GM12878 (cell line): ENCODE results near the gene COL25A1. TPM values are rescaled to one million over a fixed set of nuclear protein-coding genes. Genes with fewer than 3 reads are reported as not detected.

Source experiments
- ATAC-seq: fragments of 200-7000 bp; cut with Tn5 transposase; 3 replicates; pipeline ENCODE4 v1.9.1; 2020; ENCODE audit warnings: mild to moderate bottlenecking, moderate library complexity
- BruUV-seq: library from RNA; stranded (reverse); fragments of 400-500 nt; replicated peaks from 2 replicates; lab custom pipeline; 2021; lab: Mats Ljungman, UMichigan
- CTCF ChIA-PET: fragments of 300-600 bp; sonication (Branson Sonifier 250); formaldehyde crosslinking; extraction: SDS; loops from one replicate; lab custom pipeline; 2021; ENCODE audit warnings: inconsistent platforms; lab: Yijun Ruan, JAX
- POLR2A ChIA-PET: fragments of 350-600 bp; formaldehyde crosslinking; extraction: SDS; loops from one replicate; lab custom pipeline; 2021; ENCODE audit warnings: inconsistent platforms; lab: Charles Lee
- RAD21 ChIA-PET: fragments of 300-600 bp; sonication (Branson Sonifier 250); formaldehyde crosslinking; loops from one replicate; lab custom pipeline; 2023; ENCODE audit warnings: antibody characterized with exemption; ENCODE audit not compliant: unreplicated experiment; lab: Charles Lee
- SMC1A ChIA-PET: fragments of 300-600 bp; sonication (Branson Sonifier 250); formaldehyde crosslinking; loops from one replicate; lab custom pipeline; 2023; ENCODE audit not compliant: unreplicated experiment, uncharacterized antibody; lab: Charles Lee
- DNase-seq: peaks from one replicate; pipeline ENCODE4 v3.0.0-alpha.2; 2011; ENCODE audit warnings: low read depth, low spot score
- FAIRE-seq: peaks from 3 replicates; lab custom pipeline; 2011; peaks lifted over from hg19 to GRCh38; lab: Jason Lieb, UNC
- H2AFZ ChIP-seq: 2 replicates; pipeline ENCODE4 v1.6.0; 2011; ENCODE audit warnings: low read depth, low read length, control low read depth; ENCODE audit not compliant: control insufficient read depth
- H3K27ac ChIP-seq: 2 replicates; pipeline ENCODE4 v1.5.1; 2011; ENCODE audit warnings: control low read depth; ENCODE audit not compliant: control insufficient read depth, insufficient read depth
- H3K27me3 ChIP-seq, 2 experiments: replicated peaks in 1 of 2; 2 replicates each; pipeline versions ENCODE4 v1.6.0 to v1.6.1; 2011; ENCODE audit warnings: low read length in 1 of 2; ENCODE audit not compliant: control insufficient read depth in 2 of 2, insufficient read depth in 2 of 2
- H3K36me3 ChIP-seq, 2 experiments: 2 replicates each; pipeline ENCODE4 v1.5.1; 2011; ENCODE audit warnings: low read length in 1 of 2; ENCODE audit not compliant: control insufficient read depth in 2 of 2, insufficient read depth in 2 of 2
- H3K4me1 ChIP-seq: 2 replicates; pipeline ENCODE4 v1.6.1; 2011; ENCODE audit warnings: mild to moderate bottlenecking, low read length, moderate library complexity, mixed read lengths; ENCODE audit not compliant: control insufficient read depth, insufficient read depth
- H3K4me2 ChIP-seq: 2 replicates; pipeline ENCODE4 v1.6.0; 2011; ENCODE audit warnings: control low read depth; ENCODE audit not compliant: control insufficient read depth, insufficient read depth
- H3K4me3 ChIP-seq: fragments of 200-600 bp; sonication (generic); 2 replicates; pipeline ENCODE4 v1.5.1; 2016
- H3K79me2 ChIP-seq: 2 replicates; pipeline ENCODE4 v1.6.0; 2011; ENCODE audit warnings: low read length; ENCODE audit not compliant: control insufficient read depth, insufficient read depth
- H3K9ac ChIP-seq: 2 replicates; pipeline ENCODE4 v1.8.0; 2011; ENCODE audit warnings: low read length, control low read depth, mixed read lengths; ENCODE audit not compliant: control insufficient read depth, insufficient read depth
- H3K9me3 ChIP-seq: replicated peaks from 3 replicates; pipeline ENCODE4 v1.5.1; 2011; ENCODE audit warnings: mild to moderate bottlenecking, low read length; ENCODE audit not compliant: control insufficient read depth, insufficient read depth
- H4K20me1 ChIP-seq: 2 replicates; pipeline ENCODE4 v1.6.0; 2011; ENCODE audit not compliant: control insufficient read depth, insufficient read depth
- ASH2L ChIP-seq: fragments of 300-600, 200-600 bp; sonication (generic); IDR thresholded peaks from 2 replicates; pipeline ENCODE4 v1.6.1; 2017; ENCODE audit warnings: low read depth, mild to moderate bottlenecking, borderline replicate concordance
- BACH1 ChIP-seq: fragments of 450-650 bp; IDR thresholded peaks from 2 replicates; pipeline ENCODE4 v1.6.1; 2017; ENCODE audit warnings: mild to moderate bottlenecking, borderline replicate concordance
- E2F8 ChIP-seq: fragments of 450-650 bp; IDR thresholded peaks from 2 replicates; pipeline ENCODE4 v1.6.1; 2018; ENCODE audit warnings: mild to moderate bottlenecking, low read depth, moderate library complexity; ENCODE audit not compliant: partially characterized antibody
- EGR1 ChIP-seq, 2 experiments: IDR thresholded peaks; 1 replicate in 1 of 2; 2 replicates in 1 of 2; pipeline ENCODE4 v1.6.1; 2011 to 2012; ENCODE audit warnings: low read depth in 2 of 2, low read length in 2 of 2, borderline replicate concordance in 1 of 2, mild to moderate bottlenecking in 1 of 2, moderate library complexity in 1 of 2
- FOS ChIP-seq: IDR thresholded peaks from 3 replicates; pipeline ENCODE4 v1.6.1; 2011; ENCODE audit warnings: borderline replicate concordance; ENCODE audit not compliant: insufficient read length; ENCODE audit errors: extremely low read depth
- FOXM1 ChIP-seq: IDR thresholded peaks from 2 replicates; pipeline ENCODE4 v1.6.1; 2012; ENCODE audit warnings: low read depth, mild to moderate bottlenecking, inconsistent platforms, low read length, moderate library complexity
- HDAC2 ChIP-seq: fragments of 200-600 bp; sonication (generic); IDR thresholded peaks from 2 replicates; pipeline ENCODE4 v1.6.1; 2017
- MAX ChIP-seq: IDR thresholded peaks from 2 replicates; pipeline ENCODE4 v1.6.1; 2012; ENCODE audit warnings: low read depth, low read length, improper control_type of control experiment
- MEF2B ChIP-seq: fragments of 450-650 bp; IDR thresholded peaks from 2 replicates; pipeline ENCODE4 v1.6.1; 2018; ENCODE audit warnings: mild to moderate bottlenecking, moderate library complexity; ENCODE audit not compliant: partially characterized antibody, poor library complexity, severe bottlenecking
- MYC ChIP-seq: IDR thresholded peaks from 2 replicates; pipeline ENCODE4 v1.6.1; 2011; ENCODE audit warnings: mild to moderate bottlenecking, low read length, moderate library complexity, inconsistent platforms; ENCODE audit not compliant: insufficient read depth, insufficient replicate concordance, insufficient read length, severe bottlenecking
- NFXL1 ChIP-seq: fragments of 450-650 bp; IDR thresholded peaks from 2 replicates; pipeline ENCODE4 v1.6.1; 2017; ENCODE audit warnings: antibody characterized with exemption, mild to moderate bottlenecking, borderline replicate concordance
- NR2F1 ChIP-seq: fragments of 450-650 bp; conservative IDR thresholded peaks from 2 replicates; pipeline ENCODE4 v1.6.1; 2017; ENCODE audit warnings: mild to moderate bottlenecking
- PAX5 ChIP-seq: IDR thresholded peaks from 2 replicates; pipeline ENCODE4 v1.6.1; 2011; ENCODE audit warnings: low read depth, low read length, borderline replicate concordance
- POLR2AphosphoS5 ChIP-seq: IDR thresholded peaks from 2 replicates; pipeline ENCODE4 v1.6.1; 2011; ENCODE audit warnings: mild to moderate bottlenecking, low read length, inconsistent platforms
- SIX5 ChIP-seq: IDR thresholded peaks from 2 replicates; pipeline ENCODE4 v1.6.1; 2011; ENCODE audit warnings: mild to moderate bottlenecking, low read depth, low read length, moderate library complexity; ENCODE audit not compliant: severe bottlenecking
- SMAD1 ChIP-seq: fragments of 450-650 bp; IDR thresholded peaks from 2 replicates; pipeline ENCODE4 v1.6.1; 2018; ENCODE audit warnings: mild to moderate bottlenecking, low read depth; ENCODE audit not compliant: partially characterized antibody
- STAT1 ChIP-seq: fragments of 450-650 bp; conservative IDR thresholded peaks from 2 replicates; pipeline ENCODE4 v1.6.1; 2014; ENCODE audit warnings: antibody characterized with exemption, mild to moderate bottlenecking
- SUPT20H ChIP-seq: IDR thresholded peaks from 2 replicates; pipeline ENCODE4 v1.6.1; 2011; ENCODE audit warnings: low read depth, mild to moderate bottlenecking, low read length, moderate library complexity, borderline replicate concordance; ENCODE audit not compliant: control insufficient read depth
- ZBTB4 ChIP-seq: fragments of 450-650 bp; formaldehyde crosslinking; IDR thresholded peaks from 2 replicates; pipeline ENCODE4 v1.4.0; 2022; ENCODE audit warnings: mild to moderate bottlenecking, moderate library complexity
- WGBS: methylation state at CpG from one replicate; pipeline ENCODE4 v1.1.6; 2016; ENCODE audit warnings: low lambda C conversion rate; ENCODE audit not compliant: insufficient replicate concordance, insufficient coverage; ENCODE audit errors: missing lambda C conversion rate; 5-methylcytosine and 5-hydroxymethylcytosine counted together
- in situ Hi-C: fragments of 300-500 bp; cut with MboI; formaldehyde crosslinking; loops from 9 replicates; pipeline ENCODE4 v1.14.3; 2018; ENCODE audit warnings: mixed read lengths
- intact Hi-C: fragments of 100-400 bp; cut with micrococcal nuclease; formaldehyde crosslinking; loops from one replicate; pipeline ENCODE4 v1.14.2; 2022; ENCODE audit not compliant: unreplicated experiment
- polyA plus RNA-seq, 11 experiments: library from polyadenylated mRNA; depleted of rRNA in 4 of 11; unstranded in 6 of 11; stranded (reverse) in 5 of 11; fragments of >200 nt; fragmentation: Nextera tagmentation in 4 of 11; fragmentation: Illumina TruSeq in 1 of 11; extraction: Ambion mirVana in 4 of 11; extraction: Trizol in 1 of 11; gene quantifications; 1 replicate in 1 of 11; 2 replicates in 10 of 11; pipeline versions ENCODE4 v1.2.1 to v1.2.3, GENCODE V29; 2011 to 2016; ENCODE audit warnings: inconsistent platforms in 2 of 11, missing spikeins in 2 of 11, low read depth in 1 of 11
- total RNA-seq, 4 experiments: library from RNA; depleted of rRNA in 3 of 4; stranded (reverse); fragments of >200 nt in 3 of 4; fragmentation: Illumina TruSeq in 1 of 4; extraction: Trizol in 1 of 4; gene quantifications; 2 replicates each; pipeline versions ENCODE4 v1.2.1 to v1.2.3, GENCODE V29; 2013 to 2021

The COL25A1 gene
- total and polyA plus RNA-seq, 10 of the 15 experiments (the other 5 are each of a cell fraction or from before 2014, with no cell fraction given): 0.01 to 0.26 (median 0.12) TPM; not detected in 6

- FAIRE-seq (no peak), DNase-seq (no peak), ATAC-seq (no peak)
- ChIA-PET SMC1A (no interaction called here), POLR2A (no interaction called here), CTCF (no interaction called here), RAD21 (no interaction called here)
- no peak overlapping the region for H2AFZ ChIP-seq
- in situ Hi-C loops (no loop called here), intact Hi-C loops (no loop called here)
- TF ChIP-seq SMAD1 (no peak), EGR1 (IDR thresholded peaks at IDR 0.05; ENCODE audit: borderline replicate concordance in 1 of 2, low read depth in 2 of 2, low read length in 2 of 2) (no peak), SIX5 (no peak), MEF2B (no peak), FOS (no peak), STAT1 (no peak), ZBTB4 (CRISPR knock-in tag) (no peak), SUPT20H (no peak), FOXM1 (no peak), BACH1 (no peak), ASH2L (no peak), MAX (no peak), E2F8 (no peak), MYC (no peak), HDAC2 (no peak), PAX5 (no peak), NR2F1 (no peak), NFXL1 (no peak), POLR2AphosphoS5 (no peak)
- H3K27me3 ChIP-seq: no peaks in the 10 kb centered on the region
- no TSS peak for BruUV-seq
- H3K4me3 ChIP-seq: no peak overlapping the region
- 12% methylated on average over 3 of the region's 3 CpGs for WGBS
- H3K9ac ChIP-seq: no peak overlapping the region
- H4K20me1 ChIP-seq: no peaks in the 10 kb centered on the region
- no peak overlapping the region for H3K27ac ChIP-seq
- no peaks in the 10 kb centered on the region for H3K79me2 ChIP-seq
- H3K4me1 ChIP-seq: no peaks in the 10 kb centered on the region
- no peaks in the 10 kb centered on the region for H3K9me3 ChIP-seq
- no peaks in the 10 kb centered on the region for H3K36me3 ChIP-seq
- no peak overlapping the region for H3K4me2 ChIP-seq
Measured at GRCh38 chr4:109044431-109044830, 258.0 kb downstream of the COL25A1 start.
